ENCODE data around the gene ZER1. TPM values are rescaled to one million over a fixed set of nuclear protein-coding genes. Genes with fewer than 3 reads are reported as not detected.
"Not testable (repeated sequence)": the region's sequence is repeated elsewhere in the genome, so short reads cannot be mapped to it uniquely, and the experiment has no call there.

The ZER1 gene
- total RNA-seq, 1 donor from 2014 or later = 12.7 TPM

- DNase-seq (ENCODE audit: low read depth in 2 of 2) = no peak
These were observed 74.6 kb downstream of the ZER1 start for GRCh38 chr9:128696923-128697707.

- no peak for DNase-seq (ENCODE audit: low read depth in 2 of 2)
These were observed 77.4 kb downstream of the ZER1 start for GRCh38 chr9:128694344-128694743.

- DNase-seq (ENCODE audit: low read depth in 2 of 2) = not testable (repeated sequence)
These were observed 78.0 kb downstream of the ZER1 start for GRCh38 chr9:128693738-128694137.

- no peak for DNase-seq (ENCODE audit: low read depth in 2 of 2)
These were observed 81.1 kb downstream of the ZER1 start for GRCh38 chr9:128690684-128691034.

GRCh38 chr9:128689820-128690683, 81.7 kb downstream of the ZER1 start:
- DNase-seq (ENCODE audit: low read depth in 2 of 2) = peak; percentile 57 to 72

- DNase-seq (ENCODE audit: low read depth in 2 of 2) = peak; percentile 66 to 72
These were observed 82.4 kb downstream of the ZER1 start for GRCh38 chr9:128689293-128689774.

- peak; percentile 94 to 96 for DNase-seq (ENCODE audit: low read depth in 2 of 2)
These were observed 83.0 kb downstream of the ZER1 start, which contains the start of gene SET for GRCh38 chr9:128688501-128689292. SET (plus strand) TSS chr9:128689222; CDS start chr9:128689583, 361 bp downstream.

- no peak for DNase-seq (ENCODE audit: low read depth in 2 of 2)
These were observed 84.3 kb downstream of the ZER1 start for GRCh38 chr9:128687453-128687852.

- peak in 1 of 2 donors; percentile 53 for DNase-seq (ENCODE audit: low read depth in 2 of 2)
These were observed 85.9 kb downstream of the ZER1 start for GRCh38 chr9:128685636-128686489.

GRCh38 chr9:128684325-128685199, 87.2 kb downstream of the ZER1 start:
- peak in 1 of 2 donors; percentile 74 for DNase-seq (ENCODE audit: low read depth in 2 of 2)

- DNase-seq (ENCODE audit: low read depth in 2 of 2) = no peak
These were observed 87.7 kb downstream of the ZER1 start for GRCh38 chr9:128684065-128684324.

GRCh38 chr9:128683340-128684064, 88.2 kb downstream of the ZER1 start:
- DNase-seq (ENCODE audit: low read depth in 2 of 2) = peak in 1 of 2 donors; percentile 42

Other genes with a start within 250 kb of the ZER1 start
- 412 and 449 TPM in 2 replicates for gene SPTAN1, start 219.3 kb downstream of the ZER1 start, total RNA-seq
- 36.3 and 43.6 TPM in 2 replicates for gene DYNC2I2, start 115.1 kb downstream of the ZER1 start, total RNA-seq
- gene SET, start 82.7 kb downstream of the ZER1 start, total RNA-seq = 308 and 320 TPM in 2 replicates
- 8.1 and 8.9 TPM in 2 replicates for gene PKN3, start 69.4 kb downstream of the ZER1 start, total RNA-seq
- 43.4 and 44.6 TPM in 2 replicates for gene ZDHHC12, start 47.8 kb downstream of the ZER1 start, total RNA-seq
- 8.9 and 13.1 TPM in 2 replicates for gene TBC1D13, start 15.3 kb upstream of the ZER1 start, total RNA-seq
- gene ENDOG, start 46.6 kb upstream of the ZER1 start, total RNA-seq = 21.6 and 29.6 TPM in 2 replicates
- gene SPOUT1, start 57.9 kb upstream of the ZER1 start, total RNA-seq = 10.9 and 24.4 TPM in 2 replicates
- 3.5 and 5.6 TPM in 2 replicates for gene KYAT1, start 110.0 kb upstream of the ZER1 start, total RNA-seq
- 62.1 and 101 TPM in 2 replicates for gene LRRC8A, start 110.2 kb upstream of the ZER1 start, total RNA-seq
- gene PHYHD1, start 149.1 kb upstream of the ZER1 start, total RNA-seq = 0.20 and 0.22 TPM in 2 replicates
- gene DOLK, start 175.7 kb upstream of the ZER1 start, total RNA-seq = 22.0 and 40.9 TPM in 2 replicates
- gene NUP188, start 175.8 kb upstream of the ZER1 start, total RNA-seq = 27.0 and 40.1 TPM in 2 replicates

Data from lung microvascular endothelial cell (primary cell).